HG02571 (cell line): Measurements from ENCODE around the gene CNKSR3.

Experiments used
- ATAC-seq: cut with Tn5 transposase; IDR thresholded peaks from one replicate; pipeline ENCODE4 v1.9.1; 2021; ENCODE audit warnings: mild to moderate bottlenecking, moderate library complexity; ENCODE audit not compliant: unreplicated experiment

Gene CNKSR3

GRCh38 chr6:154390034-154390433, 120.5 kb downstream of the CNKSR3 start:
- ATAC-seq = no peak

DNA sequence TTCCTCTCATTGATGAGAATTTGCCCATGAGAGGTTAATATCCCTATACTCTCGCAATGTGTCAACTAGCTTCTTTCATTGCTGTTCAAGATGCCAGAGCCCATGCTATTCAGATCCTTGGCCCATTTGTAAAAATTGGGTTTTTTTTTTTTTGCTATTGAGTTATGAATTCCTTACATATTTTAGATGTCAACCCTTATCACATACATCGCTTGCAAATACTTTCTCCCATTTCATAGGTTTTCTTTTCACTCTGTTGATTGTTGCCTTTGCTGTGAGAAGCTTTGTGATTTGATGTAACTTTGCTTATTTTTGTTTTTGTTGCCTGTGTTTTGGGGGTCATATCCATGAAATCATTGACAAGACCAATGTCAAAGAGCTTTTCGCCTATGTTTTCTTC, 121.7 kb downstream of the CNKSR3 start:
- ATAC-seq = no peak

- ATAC-seq = no peak
Measured at GRCh38 chr6:154386848-154387717, 123.4 kb downstream of the CNKSR3 start.

DNA sequence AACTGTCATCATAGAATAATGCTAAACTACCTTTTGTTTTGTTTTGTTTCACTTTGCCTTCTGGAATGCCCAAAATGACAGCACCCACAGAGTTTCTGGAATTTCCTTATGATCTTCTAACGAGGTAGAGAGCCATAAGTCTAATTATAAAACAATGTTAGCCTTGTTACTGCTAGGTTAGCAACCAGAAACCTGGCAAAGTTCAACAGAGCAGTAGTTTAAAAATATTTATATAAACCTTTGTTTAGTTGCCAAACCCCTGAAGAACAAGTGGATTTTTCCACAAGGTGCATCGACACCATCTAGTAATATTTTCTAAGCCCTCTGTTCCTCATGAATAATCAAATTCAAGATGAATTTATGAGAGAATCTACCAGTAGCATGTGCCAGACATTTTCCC, 126.3 kb downstream of the CNKSR3 start:
- no peak for ATAC-seq

- no peak for ATAC-seq
Measured at GRCh38 chr6:154383273-154383672, 127.2 kb downstream of the CNKSR3 start.

DNA sequence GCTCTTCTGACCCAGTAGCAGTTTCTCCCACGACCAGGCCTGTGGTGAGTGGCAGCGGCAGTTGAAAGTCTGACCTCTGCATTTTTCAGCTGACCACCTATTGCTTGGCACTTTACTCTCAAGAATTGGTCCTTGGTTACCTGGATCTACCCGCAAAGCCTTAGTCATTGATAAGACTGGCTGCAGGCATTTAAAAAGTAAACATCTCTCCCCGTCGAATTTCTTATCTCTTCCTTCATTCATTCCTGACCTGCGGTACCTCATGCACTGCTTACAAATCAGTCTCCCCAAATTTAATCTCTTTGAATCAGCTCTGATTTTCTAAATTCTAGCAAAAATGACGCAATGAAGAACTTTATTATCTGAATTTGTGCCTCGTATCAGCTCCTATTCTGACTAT, 127.7 kb downstream of the CNKSR3 start:
- no peak for ATAC-seq

- ATAC-seq = no peak
Measured at GRCh38 chr6:154381548-154381947, 128.9 kb downstream of the CNKSR3 start.

DNA sequence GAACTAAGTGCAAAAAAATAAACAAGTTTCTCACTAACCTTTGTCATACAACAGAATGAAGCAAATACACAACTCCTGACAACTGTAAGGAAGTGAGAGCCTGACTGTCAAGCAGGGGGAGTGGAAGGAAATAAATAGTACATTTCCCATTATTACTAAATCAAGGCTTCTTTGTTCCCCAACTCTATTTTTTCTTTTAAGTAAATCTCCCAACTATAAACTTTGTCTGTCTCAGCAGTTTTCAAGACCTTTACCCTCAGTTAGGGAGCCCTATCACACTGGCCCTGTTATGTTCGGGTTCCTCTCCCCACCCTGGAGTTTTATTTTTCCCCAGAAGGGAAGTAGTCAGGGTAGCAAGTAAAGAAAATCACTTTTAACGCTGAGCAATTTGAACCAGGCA, 129.7 kb downstream of the CNKSR3 start:
- no peak for ATAC-seq

DNA sequence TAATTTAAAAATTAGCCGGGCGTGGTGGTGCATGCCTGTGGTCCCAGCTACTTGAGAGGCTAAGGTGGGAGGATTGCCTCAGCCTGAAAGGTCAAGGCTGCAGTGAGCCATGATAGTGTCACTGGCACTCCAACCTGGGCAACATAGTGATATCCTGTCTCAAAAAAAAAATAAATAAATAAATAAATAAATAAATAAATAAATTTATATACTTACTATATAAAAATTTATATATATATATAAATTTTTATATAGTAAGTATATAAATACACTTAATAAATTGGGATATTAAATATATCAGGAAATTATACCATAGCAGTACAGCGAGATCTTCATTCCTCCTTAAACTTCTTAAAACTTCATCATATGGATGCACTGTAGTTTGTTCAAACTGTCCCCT, 130.9 kb downstream of the CNKSR3 start:
- no peak for ATAC-seq

- no peak for ATAC-seq
Measured at GRCh38 chr6:154378518-154378917, 132.0 kb downstream of the CNKSR3 start.

- no peak for ATAC-seq
Measured at GRCh38 chr6:154377726-154378125, 132.8 kb downstream of the CNKSR3 start.

DNA sequence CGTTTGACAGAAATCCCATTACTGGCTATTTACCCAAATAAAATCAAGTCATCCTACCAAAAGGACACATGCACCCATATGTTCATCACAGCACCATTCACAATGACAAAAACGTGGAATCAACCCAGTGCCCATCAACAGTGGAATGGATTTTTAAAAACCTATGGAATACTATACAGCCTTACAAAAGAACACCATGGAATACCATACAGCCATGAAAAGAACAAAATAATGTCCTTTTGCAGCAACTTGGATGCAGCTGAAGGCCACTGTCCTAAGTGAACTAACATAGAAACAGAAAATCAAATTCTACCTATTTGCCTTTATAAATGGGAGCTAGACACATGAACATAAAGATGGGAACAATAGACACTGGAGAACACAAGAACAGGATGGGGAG, 136.5 kb downstream of the CNKSR3 start:
- no peak for ATAC-seq

DNA sequence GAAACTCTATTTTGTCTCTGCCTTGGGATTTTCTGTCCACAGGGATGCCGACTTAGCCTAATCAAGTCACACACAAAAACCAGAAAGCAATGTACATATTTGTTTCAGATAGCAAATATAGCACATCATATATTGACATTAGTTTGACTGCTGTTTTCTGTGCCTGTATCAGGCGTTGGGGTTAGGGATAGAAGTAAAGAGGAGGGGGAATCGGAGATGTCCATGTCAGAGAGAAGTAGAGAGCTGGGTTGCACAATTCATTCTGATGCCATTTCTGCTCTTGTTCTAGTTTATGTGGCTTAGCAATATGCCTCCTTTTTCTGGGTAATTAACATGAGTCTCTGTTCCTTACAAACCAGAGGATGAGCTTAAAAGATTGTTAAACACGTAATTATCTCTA, 139.2 kb downstream of the CNKSR3 start:
- no peak for ATAC-seq

GRCh38 chr6:154370545-154370944, 139.9 kb downstream of the CNKSR3 start:
- ATAC-seq = no peak

DNA sequence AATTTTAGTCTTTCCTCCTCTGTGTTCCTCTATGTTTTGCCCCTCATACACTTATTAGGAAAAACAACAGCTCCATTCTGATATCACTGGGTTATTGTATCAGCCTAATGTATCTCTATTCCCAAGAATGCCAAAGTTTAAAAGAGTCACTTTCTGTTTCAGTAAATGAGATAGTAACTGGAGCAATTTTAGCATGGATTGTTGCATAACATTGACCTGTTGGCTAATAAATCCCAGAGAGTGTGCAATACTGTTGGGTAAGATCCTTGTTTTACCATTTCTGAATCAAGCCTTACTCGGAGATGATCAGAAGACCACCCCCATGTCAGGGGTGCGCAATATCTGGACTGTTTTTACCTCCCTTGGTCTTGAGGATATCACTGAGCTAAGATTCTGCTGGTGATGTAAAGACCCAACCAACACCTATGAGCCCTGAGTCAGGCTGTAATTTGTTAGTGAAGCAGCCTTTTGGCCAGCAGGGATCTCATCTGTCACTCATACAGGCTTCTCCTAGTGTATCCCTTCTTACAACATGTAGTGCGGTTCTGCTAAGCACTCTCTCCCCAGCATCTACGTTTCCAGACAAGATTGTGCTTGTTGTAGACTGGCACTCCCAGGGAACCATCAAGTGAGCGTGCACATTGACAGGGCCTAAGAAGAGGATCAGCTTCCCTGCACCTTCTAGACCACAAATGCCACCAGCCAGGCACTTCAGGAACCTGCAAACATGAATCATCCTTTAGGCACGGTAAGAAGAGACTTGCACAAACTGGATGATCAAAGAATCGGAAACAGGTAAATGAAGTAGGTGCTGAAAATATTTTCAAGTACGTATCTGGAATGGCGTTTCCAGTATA, 142.4 kb downstream of the CNKSR3 start:
- no peak for ATAC-seq

DNA sequence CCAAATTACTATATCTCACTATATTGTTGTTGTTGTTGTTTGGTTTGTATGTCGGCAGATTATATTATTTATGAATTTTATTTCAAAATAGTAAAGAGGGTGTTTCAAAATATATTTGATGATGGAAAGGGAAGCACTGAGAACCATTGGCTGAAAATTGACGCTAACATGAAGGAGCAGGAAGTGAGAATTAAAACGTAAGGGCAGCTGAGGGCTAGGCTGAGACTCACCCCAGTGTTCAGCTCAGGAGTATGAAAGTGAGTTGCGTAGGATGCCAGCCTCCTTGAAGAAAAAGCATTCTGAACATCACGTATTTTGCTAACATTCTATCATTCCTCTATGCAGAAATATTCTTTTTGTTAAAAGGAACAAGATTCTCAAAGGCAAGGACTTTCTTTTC, 143.1 kb downstream of the CNKSR3 start:
- ATAC-seq = no peak

- no peak for ATAC-seq
Measured at GRCh38 chr6:154363821-154364220, 146.7 kb downstream of the CNKSR3 start.

- ATAC-seq = no peak
Measured at GRCh38 chr6:154361476-154361875, 149.0 kb downstream of the CNKSR3 start.

DNA sequence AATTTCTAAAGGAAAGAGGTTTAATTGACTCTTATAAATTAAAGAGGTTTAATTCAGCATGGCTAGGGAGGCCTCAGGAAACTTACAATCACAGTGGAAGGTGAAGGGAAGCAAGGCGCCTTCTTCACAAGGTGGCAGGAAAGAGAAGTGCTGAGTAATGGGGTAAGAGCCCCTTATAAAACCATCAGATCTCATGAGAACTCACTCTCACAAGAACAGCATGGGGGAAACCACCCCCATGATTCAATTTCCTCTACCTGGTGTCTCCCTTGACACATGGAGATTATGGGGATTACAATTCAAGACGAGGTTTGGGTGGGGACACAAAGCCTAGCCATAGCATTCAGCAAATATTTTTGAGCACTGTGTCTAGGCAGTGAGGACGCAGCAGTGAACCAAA, 150.0 kb downstream of the CNKSR3 start:
- ATAC-seq = no peak

DNA sequence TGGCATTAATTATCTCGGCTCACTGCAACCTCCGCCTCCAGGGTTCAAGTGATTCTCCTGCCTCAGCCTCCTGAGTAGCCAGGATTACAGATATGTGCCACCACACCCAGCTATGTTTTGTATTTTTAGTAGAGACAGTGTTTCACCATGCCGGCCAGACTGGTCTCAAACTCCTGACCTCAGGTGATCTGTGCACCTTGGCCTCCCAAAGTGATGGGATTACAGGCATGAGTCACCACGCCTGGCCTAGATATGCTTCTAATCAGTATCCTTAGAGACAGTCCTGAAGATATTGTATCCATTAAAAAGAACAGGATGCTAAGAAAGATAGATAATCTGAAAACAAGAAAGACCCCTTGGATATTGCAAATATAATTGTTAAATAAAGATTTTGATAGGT, 150.8 kb downstream of the CNKSR3 start:
- no peak for ATAC-seq

DNA sequence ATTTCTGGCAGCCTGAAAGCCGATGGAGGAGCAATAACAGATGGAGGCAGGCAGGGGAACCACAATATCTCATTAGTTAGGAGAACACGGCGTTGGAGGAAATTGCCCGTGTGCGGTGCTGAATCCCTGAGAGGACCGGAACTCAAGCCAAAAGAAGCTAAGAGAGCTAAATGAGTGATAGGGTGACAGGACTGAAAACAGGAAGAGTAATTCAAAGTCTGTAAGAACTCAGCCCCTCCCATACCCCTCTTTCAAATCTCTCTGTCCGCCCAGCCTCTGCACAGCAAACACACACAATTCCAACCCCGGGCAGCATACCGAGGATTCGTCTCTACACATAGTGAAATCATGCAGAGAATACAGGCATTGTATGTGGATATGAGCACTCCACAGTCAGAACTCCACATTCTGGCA, 151.3 kb downstream of the CNKSR3 start:
- ATAC-seq = no peak

DNA sequence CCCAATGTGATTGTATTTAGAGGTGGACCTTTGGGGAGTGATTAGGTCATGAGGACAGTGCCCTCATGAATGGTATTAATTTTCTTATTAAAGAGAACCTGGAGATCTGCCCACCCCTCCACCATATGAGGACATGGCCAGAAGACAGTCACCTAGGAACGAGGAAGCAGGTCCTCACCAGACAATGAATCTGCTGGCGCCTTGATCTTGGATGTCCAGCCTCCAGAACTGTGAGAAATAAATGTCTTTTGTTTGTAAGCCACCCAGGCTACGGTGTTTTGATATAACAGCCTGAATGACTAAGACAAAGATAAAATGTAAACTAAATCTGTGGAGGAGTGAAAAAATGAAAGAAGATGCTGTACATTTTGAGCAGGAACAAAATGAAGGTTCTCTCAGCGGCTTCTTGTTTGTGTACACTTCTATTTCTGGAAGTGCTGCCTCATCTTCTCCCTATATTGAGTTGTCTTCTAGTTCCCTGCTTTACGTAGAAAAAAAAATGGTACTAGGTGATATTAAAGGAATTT, 152.4 kb downstream of the CNKSR3 start:
- ATAC-seq = no peak
